ENCODE measurements around the gene CPNE6. TPM values are rescaled to one million over a fixed set of nuclear protein-coding genes. Genes with fewer than 3 reads are reported as not detected.

Gene CPNE6
- total and polyA plus RNA-seq, 2 of the 13 experiments (the other 11 are each of a cell fraction or from before 2014, with no cell fraction given), result not detected

- TF ChIP-seq RNF2 (conservative IDR thresholded peaks at IDR 0.05; ENCODE audit: low read depth) (no peak), ZNF550 (CRISPR knock-in tag; IDR thresholded peaks at IDR 0.05; ENCODE audit: borderline replicate concordance) (0 out of 2 replicates have a peak, but pooled peaks have one; percentile 57), MEIS2 (CRISPR knock-in tag; IDR thresholded peaks at IDR 0.05) (peak; percentile 4; the same call in 1 of the 2 replicates), ZNF501 (CRISPR knock-in tag; IDR thresholded peaks at IDR 0.05) (no peak), SOX5 (CRISPR knock-in tag; IDR thresholded peaks at IDR 0.05; ENCODE audit: borderline replicate concordance) (no peak), ISL2 (CRISPR knock-in tag; IDR thresholded peaks at IDR 0.05) (no peak), IKZF4 (CRISPR knock-in tag; IDR thresholded peaks at IDR 0.05; ENCODE audit: borderline replicate concordance, low read depth, not compliant biosample characterization) (no peak), PREB (CRISPR knock-in tag; IDR thresholded peaks at IDR 0.05) (no peak), SMAD1 (CRISPR knock-in tag; IDR thresholded peaks at IDR 0.05; ENCODE audit: borderline replicate concordance, low read depth) (peak; percentile 14; the same call in 1 of the 2 replicates), MIER3 (CRISPR knock-in tag; IDR thresholded peaks at IDR 0.05; ENCODE audit: borderline replicate concordance) (no peak), ZNF260 (CRISPR knock-in tag; IDR thresholded peaks at IDR 0.05; ENCODE audit: borderline replicate concordance, low read depth) (0 out of 2 replicates have a peak, but pooled peaks have one; percentile 47), ZNF557 (CRISPR knock-in tag; IDR thresholded peaks at IDR 0.05) (0 out of 2 replicates have a peak, but pooled peaks have one; percentile 35), ZNF225 (CRISPR knock-in tag; IDR thresholded peaks at IDR 0.05) (peak; percentile 87; the same call in 1 of the 2 replicates), ZNF614 (CRISPR knock-in tag; IDR thresholded peaks at IDR 0.05; ENCODE audit: borderline replicate concordance) (no peak), SNRNP70 (IDR thresholded peaks at IDR 0.05; ENCODE audit: low read depth, low read length) (no peak), ZNF205 (CRISPR knock-in tag; IDR thresholded peaks at IDR 0.05) (no peak), SP5 (CRISPR knock-in tag; IDR thresholded peaks at IDR 0.05; ENCODE audit: borderline replicate concordance, low read depth) (no peak), ZNF839 (CRISPR knock-in tag; IDR thresholded peaks at IDR 0.05; ENCODE audit: borderline replicate concordance) (peak; percentile 93), SRSF1 (optimal IDR thresholded peaks at IDR 0.05; ENCODE audit: low read depth, low read length) (no peak), ZSCAN30 (CRISPR knock-in tag; IDR thresholded peaks at IDR 0.05) (no peak)
- TF ChIP-seq, protein P1, sequence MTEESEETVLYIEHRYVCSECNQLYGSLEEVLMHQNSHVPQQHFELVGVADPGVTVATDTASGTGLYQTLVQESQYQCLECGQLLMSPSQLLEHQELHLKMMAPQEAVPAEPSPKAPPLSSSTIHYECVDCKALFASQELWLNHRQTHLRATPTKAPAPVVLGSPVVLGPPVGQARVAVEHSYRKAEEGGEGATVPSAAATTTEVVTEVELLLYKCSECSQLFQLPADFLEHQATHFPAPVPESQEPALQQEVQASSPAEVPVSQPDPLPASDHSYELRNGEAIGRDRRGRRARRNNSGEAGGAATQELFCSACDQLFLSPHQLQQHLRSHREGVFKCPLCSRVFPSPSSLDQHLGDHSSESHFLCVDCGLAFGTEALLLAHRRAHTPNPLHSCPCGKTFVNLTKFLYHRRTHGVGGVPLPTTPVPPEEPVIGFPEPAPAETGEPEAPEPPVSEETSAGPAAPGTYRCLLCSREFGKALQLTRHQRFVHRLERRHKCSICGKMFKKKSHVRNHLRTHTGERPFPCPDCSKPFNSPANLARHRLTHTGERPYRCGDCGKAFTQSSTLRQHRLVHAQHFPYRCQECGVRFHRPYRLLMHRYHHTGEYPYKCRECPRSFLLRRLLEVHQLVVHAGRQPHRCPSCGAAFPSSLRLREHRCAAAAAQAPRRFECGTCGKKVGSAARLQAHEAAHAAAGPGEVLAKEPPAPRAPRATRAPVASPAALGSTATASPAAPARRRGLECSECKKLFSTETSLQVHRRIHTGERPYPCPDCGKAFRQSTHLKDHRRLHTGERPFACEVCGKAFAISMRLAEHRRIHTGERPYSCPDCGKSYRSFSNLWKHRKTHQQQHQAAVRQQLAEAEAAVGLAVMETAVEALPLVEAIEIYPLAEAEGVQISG (CRISPR knock-in tag; IDR thresholded peaks at IDR 0.05), result no peak
- TF ChIP-seq, protein P2, sequence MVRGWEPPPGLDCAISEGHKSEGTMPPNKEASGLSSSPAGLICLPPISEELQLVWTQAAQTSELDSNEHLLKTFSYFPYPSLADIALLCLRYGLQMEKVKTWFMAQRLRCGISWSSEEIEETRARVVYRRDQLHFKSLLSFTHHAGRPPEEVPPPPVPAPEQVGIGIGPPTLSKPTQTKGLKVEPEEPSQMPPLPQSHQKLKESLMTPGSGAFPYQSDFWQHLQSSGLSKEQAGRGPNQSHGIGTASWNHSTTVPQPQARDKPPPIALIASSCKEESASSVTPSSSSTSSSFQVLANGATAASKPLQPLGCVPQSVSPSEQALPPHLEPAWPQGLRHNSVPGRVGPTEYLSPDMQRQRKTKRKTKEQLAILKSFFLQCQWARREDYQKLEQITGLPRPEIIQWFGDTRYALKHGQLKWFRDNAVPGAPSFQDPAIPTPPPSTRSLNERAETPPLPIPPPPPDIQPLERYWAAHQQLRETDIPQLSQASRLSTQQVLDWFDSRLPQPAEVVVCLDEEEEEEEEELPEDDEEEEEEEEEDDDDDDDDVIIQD (CRISPR knock-in tag; IDR thresholded peaks at IDR 0.05; ENCODE audit: low read depth), result no peak
- TF ChIP-seq, protein P3, sequence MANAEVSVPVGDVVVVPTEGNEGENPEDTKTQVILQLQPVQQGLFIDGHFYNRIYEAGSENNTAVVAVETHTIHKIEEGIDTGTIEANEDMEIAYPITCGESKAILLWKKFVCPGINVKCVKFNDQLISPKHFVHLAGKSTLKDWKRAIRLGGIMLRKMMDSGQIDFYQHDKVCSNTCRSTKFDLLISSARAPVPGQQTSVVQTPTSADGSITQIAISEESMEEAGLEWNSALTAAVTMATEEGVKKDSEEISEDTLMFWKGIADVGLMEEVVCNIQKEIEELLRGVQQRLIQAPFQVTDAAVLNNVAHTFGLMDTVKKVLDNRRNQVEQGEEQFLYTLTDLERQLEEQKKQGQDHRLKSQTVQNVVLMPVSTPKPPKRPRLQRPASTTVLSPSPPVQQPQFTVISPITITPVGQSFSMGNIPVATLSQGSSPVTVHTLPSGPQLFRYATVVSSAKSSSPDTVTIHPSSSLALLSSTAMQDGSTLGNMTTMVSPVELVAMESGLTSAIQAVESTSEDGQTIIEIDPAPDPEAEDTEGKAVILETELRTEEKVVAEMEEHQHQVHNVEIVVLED (CRISPR knock-in tag; IDR thresholded peaks at IDR 0.05; ENCODE audit: borderline replicate concordance), result no peak; the same call in 1 of the 2 replicates
Measured at GRCh38 chr14:24093207-24093900, 22.0 kb downstream of the CPNE6 start (continued).

All from HepG2 (cell line).